ENCODE measurements around the gene SLC24A3.

DNA sequence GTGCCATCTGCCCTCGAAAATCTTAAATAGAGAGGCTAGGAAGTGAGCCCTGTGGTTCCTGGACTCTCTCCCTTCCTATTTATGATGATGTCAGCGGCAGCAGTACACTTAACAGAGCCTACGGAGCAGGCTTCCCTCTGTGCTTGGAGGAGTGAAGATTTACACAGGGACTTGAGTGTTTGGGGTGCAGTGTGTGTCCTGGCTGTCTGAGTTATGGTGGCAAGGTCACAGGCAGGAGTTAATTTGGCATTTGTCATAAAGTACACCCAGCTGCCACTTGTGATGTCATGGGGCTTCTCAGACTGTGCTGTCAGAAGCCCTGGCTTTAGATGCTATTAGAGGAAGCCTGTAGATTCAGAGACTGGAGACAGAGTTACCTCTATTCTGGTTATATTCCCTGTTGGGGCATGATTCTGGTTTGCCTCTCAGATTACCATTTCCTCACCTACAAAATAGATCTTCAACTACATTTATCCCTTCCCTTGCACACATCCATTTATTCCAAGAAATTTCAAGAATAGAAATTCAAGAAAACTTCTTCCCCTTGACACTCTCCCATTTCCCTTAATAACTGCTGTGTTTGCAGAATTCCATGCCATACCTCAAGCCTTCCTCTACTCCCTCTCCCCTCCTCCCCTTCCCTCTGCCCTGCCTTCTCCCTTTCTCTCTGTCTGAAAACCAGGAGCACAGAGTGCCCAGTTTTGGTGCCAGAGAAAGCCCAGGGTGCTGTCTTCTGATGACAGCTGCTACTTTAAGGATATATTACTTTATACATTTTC, 72.1 kb downstream of the SLC24A3 start:
- TF ChIP-seq CTCF (IDR thresholded peaks at IDR 0.05) (no peak), POLR2A (IDR thresholded peaks at IDR 0.05) (no peak)

Data from breast epithelium (tissue), 3 donors.